NCI-H524 (cell line): ENCODE data around the gene POFUT2.

Source experiments
- DNase-seq, 2 experiments: peaks; one replicate each; lab custom pipeline; 2025; lab: John Stamatoyannopoulos, UW

POFUT2 gene

GRCh38 chr21:45262616-45263015 is 25.1 kb downstream of the POFUT2 start:
- no peak for DNase-seq

GRCh38 chr21:45262041-45262581 is 25.6 kb downstream of the POFUT2 start:
- DNase-seq: no peak

- no peak for DNase-seq
Observed at GRCh38 chr21:45261093-45261492, 26.6 kb downstream of the POFUT2 start.

- no peak for DNase-seq
Observed at GRCh38 chr21:45260191-45260825, 27.4 kb downstream of the POFUT2 start.

GRCh38 chr21:45259206-45259840 is 28.4 kb downstream of the POFUT2 start:
- DNase-seq: peak; percentile 92 to 94

- peak in 1 of 2 experiments; percentile 38 for DNase-seq
Observed at GRCh38 chr21:45258466-45258865, 29.2 kb downstream of the POFUT2 start.

- no peak for DNase-seq
Observed at GRCh38 chr21:45257673-45258341, 29.9 kb downstream of the POFUT2 start.

- no peak for DNase-seq
Observed at GRCh38 chr21:45256912-45257672, 30.6 kb downstream of the POFUT2 start.

GRCh38 chr21:45256021-45256911 is 31.4 kb downstream of the POFUT2 start:
- no peak for DNase-seq

GRCh38 chr21:45255381-45256020 is 32.2 kb downstream of the POFUT2 start:
- peak in 1 of 2 experiments; percentile 31 for DNase-seq

GRCh38 chr21:45254460-45254930 is 33.2 kb downstream of the POFUT2 start:
- DNase-seq: no peak

GRCh38 chr21:45253633-45254459 is 33.8 kb downstream of the POFUT2 start:
- no peak for DNase-seq

GRCh38 chr21:45253180-45253579 is 34.5 kb downstream of the POFUT2 start:
- no peak for DNase-seq

GRCh38 chr21:45252448-45252925 is 35.2 kb downstream of the POFUT2 start:
- no peak for DNase-seq

- DNase-seq: no peak
Observed at GRCh38 chr21:45251635-45252447, 35.9 kb downstream of the POFUT2 start.

- DNase-seq: no peak
Observed at GRCh38 chr21:45250914-45251634, 36.6 kb downstream of the POFUT2 start.

- no peak for DNase-seq
Observed at GRCh38 chr21:45250272-45250671, 37.4 kb downstream of the POFUT2 start.

- no peak for DNase-seq
Observed at GRCh38 chr21:45249626-45250025, 38.1 kb downstream of the POFUT2 start.
